MM.1S (cell line): Measurements from ENCODE around the gene LAMA4.

ENCODE experiments used
- DNase-seq: peaks from one replicate; pipeline ENCODE4 v3.0.0-alpha.2; 2015
- H2AFZ ChIP-seq: fragments of 300-600 bp; sonication (generic); 2 replicates; pipeline ENCODE4 v1.6.0; 2016; ENCODE audit warnings: antibody characterized with exemption, low read length
- H3F3A ChIP-seq: fragments of 300-600 bp; sonication (generic); 2 replicates; pipeline ENCODE4 v1.6.1; 2016; ENCODE audit warnings: mild to moderate bottlenecking, antibody characterized with exemption, low read length, moderate library complexity, mixed read lengths; ENCODE audit not compliant: insufficient read depth
- H3K27ac ChIP-seq: fragments of 300-600 bp; sonication (generic); 2 replicates; pipeline ENCODE4 v1.5.1; 2016; ENCODE audit warnings: mild to moderate bottlenecking, low read length
- H3K27me3 ChIP-seq: fragments of 300-600 bp; sonication (generic); replicated peaks from 2 replicates; pipeline ENCODE4 v1.6.0; 2016; ENCODE audit warnings: low read length; ENCODE audit not compliant: insufficient read depth
- H3K36me3 ChIP-seq: fragments of 300-600 bp; sonication (generic); replicated peaks from 2 replicates; pipeline ENCODE4 v1.6.1; 2016; ENCODE audit warnings: mild to moderate bottlenecking, low read length, mixed read lengths; ENCODE audit not compliant: insufficient read depth
- H3K4me1 ChIP-seq: fragments of 300-600 bp; sonication (generic); 2 replicates; pipeline ENCODE4 v1.6.1; 2016; ENCODE audit warnings: low read length, mixed read lengths
- H3K4me2 ChIP-seq: fragments of 300-600 bp; sonication (generic); 2 replicates; pipeline ENCODE4 v1.6.0; 2016; ENCODE audit warnings: low read depth, low read length
- H3K4me3 ChIP-seq: fragments of 300-600 bp; sonication (generic); 2 replicates; pipeline ENCODE4 v1.5.1; 2016; ENCODE audit warnings: low read length, mixed read lengths
- H3K79me2 ChIP-seq: fragments of 300-600 bp; sonication (generic); 2 replicates; pipeline ENCODE4 v1.6.1; 2016; ENCODE audit warnings: mixed run types, low read length, mixed read lengths
- H3K9ac ChIP-seq: fragments of 300-600 bp; sonication (generic); 2 replicates; pipeline ENCODE4 v1.6.1; 2016; ENCODE audit warnings: low read length, mixed read lengths
- H3K9me2 ChIP-seq: fragments of 300-600 bp; sonication (generic); replicated peaks from 2 replicates; pipeline ENCODE4 v1.6.1; 2016; ENCODE audit warnings: mild to moderate bottlenecking, low read length, mixed read lengths; ENCODE audit not compliant: insufficient read depth
- H3K9me3 ChIP-seq: fragments of 300-600 bp; sonication (generic); replicated peaks from 2 replicates; pipeline ENCODE4 v1.6.1; 2016; ENCODE audit warnings: mild to moderate bottlenecking, low read length, mixed read lengths; ENCODE audit not compliant: insufficient read depth
- H4K20me1 ChIP-seq: fragments of 300-600 bp; sonication (generic); 2 replicates; pipeline ENCODE4 v1.6.1; 2016; ENCODE audit warnings: mild to moderate bottlenecking, low read length, moderate library complexity, mixed read lengths; ENCODE audit not compliant: insufficient read depth
- EZH2 ChIP-seq: fragments of 300-600 bp; sonication (generic); optimal IDR thresholded peaks from 2 replicates; pipeline ENCODE3; 2017; ENCODE audit warnings: low read depth, mild to moderate bottlenecking, antibody characterized with exemption, low read length, mixed read lengths
- EZH2phosphoT487 ChIP-seq: fragments of 300-600 bp; sonication (generic); IDR thresholded peaks from 2 replicates; pipeline ENCODE4 v1.6.1; 2018; ENCODE audit warnings: antibody characterized with exemption, low read length
- TF ChIP-seq, protein P1 (sequence below): fragments of 300-600 bp; sonication (generic); IDR thresholded peaks from 2 replicates; pipeline ENCODE4 v1.5.1; 2016; ENCODE audit warnings: antibody characterized with exemption, low read length, mixed read lengths

Gene LAMA4

GRCh38 chr6:112197636-112198035, 56.7 kb downstream of the LAMA4 start:
- Histone ChIP-seq H3K27me3 (no peaks in the 10 kb centered on the region), H3K4me3 (no peak overlapping the region), H3K4me1 (no peaks in the 10 kb centered on the region), H4K20me1 (no peaks in the 10 kb centered on the region), H3K9ac (no peak overlapping the region), H3K36me3 (no peaks in the 10 kb centered on the region), H3K9me2 (no peaks in the 10 kb centered on the region), H3K27ac (no peak overlapping the region), H3K79me2 (no peaks in the 10 kb centered on the region), H3K4me2 (no peak overlapping the region), H3F3A (no peaks in the 10 kb centered on the region), H2AFZ (no peak overlapping the region), H3K9me3 (no peaks in the 10 kb centered on the region)
- DNase-seq, result no peak
- TF ChIP-seq, protein P1, sequence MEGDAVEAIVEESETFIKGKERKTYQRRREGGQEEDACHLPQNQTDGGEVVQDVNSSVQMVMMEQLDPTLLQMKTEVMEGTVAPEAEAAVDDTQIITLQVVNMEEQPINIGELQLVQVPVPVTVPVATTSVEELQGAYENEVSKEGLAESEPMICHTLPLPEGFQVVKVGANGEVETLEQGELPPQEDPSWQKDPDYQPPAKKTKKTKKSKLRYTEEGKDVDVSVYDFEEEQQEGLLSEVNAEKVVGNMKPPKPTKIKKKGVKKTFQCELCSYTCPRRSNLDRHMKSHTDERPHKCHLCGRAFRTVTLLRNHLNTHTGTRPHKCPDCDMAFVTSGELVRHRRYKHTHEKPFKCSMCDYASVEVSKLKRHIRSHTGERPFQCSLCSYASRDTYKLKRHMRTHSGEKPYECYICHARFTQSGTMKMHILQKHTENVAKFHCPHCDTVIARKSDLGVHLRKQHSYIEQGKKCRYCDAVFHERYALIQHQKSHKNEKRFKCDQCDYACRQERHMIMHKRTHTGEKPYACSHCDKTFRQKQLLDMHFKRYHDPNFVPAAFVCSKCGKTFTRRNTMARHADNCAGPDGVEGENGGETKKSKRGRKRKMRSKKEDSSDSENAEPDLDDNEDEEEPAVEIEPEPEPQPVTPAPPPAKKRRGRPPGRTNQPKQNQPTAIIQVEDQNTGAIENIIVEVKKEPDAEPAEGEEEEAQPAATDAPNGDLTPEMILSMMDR, result no peak
- no peak for TF ChIP-seq EZH2
- no peak for TF ChIP-seq EZH2phosphoT487

DNA sequence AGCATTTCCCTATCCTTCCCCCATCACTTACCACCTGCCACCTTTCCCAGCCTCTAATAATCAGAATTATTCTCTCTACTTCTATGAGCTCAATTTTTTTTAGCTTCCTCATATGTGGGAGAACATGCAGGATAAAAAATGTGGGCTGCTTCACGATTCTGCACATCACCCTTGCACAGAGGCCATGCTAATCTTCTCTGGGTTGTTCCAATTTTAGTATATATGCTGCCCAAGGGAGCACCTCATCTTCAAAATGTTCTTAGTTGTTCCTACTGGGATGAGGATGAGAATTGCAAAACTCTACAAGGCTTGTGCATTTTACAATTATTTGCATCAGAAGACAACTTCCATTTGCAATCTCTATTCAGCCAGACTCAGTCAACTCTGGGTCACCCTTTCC, 58.1 kb downstream of the LAMA4 start:
- Histone ChIP-seq H3K36me3 (no peaks in the 10 kb centered on the region), H4K20me1 (no peaks in the 10 kb centered on the region), H3K4me2 (no peak overlapping the region), H2AFZ (no peak overlapping the region), H3K9me2 (no peaks in the 10 kb centered on the region), H3K27ac (no peak overlapping the region), H3K4me3 (no peak overlapping the region), H3K9ac (no peak overlapping the region), H3F3A (no peaks in the 10 kb centered on the region), H3K9me3 (no peaks in the 10 kb centered on the region), H3K27me3 (no peaks in the 10 kb centered on the region), H3K79me2 (no peaks in the 10 kb centered on the region), H3K4me1 (no peaks in the 10 kb centered on the region)
- TF ChIP-seq, protein P1, result no peak
- TF ChIP-seq EZH2 (no peak), EZH2phosphoT487 (no peak)
- DNase-seq, result no peak

DNA sequence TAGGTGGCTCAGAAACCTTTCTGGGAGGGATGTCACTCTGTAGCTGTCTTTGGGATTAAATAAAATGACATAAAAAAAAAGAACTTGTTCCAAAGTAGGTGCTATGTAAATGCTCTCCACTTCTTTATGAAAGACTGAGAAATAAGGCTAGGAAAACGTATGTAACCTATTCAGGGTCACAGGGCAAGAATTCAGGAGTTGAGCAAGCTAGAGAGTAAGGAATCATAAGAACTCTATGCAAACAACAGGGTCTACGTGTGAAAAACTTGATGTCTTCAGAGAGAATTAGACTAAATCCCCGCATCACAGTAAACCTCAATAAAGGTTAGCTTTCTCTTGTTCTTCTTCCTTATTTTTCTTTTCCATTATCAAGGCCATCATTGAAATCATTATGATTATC, 59.2 kb downstream of the LAMA4 start:
- H3K36me3 ChIP-seq, result no peaks in the 10 kb centered on the region
- no peak overlapping the region for H3K4me3 ChIP-seq
- H3F3A ChIP-seq, result no peaks in the 10 kb centered on the region
- no peak for DNase-seq
- H3K4me1 ChIP-seq, result no peaks in the 10 kb centered on the region
- H3K9me2 ChIP-seq, result no peaks in the 10 kb centered on the region
- no peak overlapping the region for H2AFZ ChIP-seq
- no peaks in the 10 kb centered on the region for H3K79me2 ChIP-seq
- no peaks in the 10 kb centered on the region for H3K9me3 ChIP-seq
- TF ChIP-seq, protein P1, result no peak
- no peak for TF ChIP-seq EZH2phosphoT487
- TF ChIP-seq EZH2, result no peak
- no peak overlapping the region for H3K27ac ChIP-seq
- no peaks in the 10 kb centered on the region for H3K27me3 ChIP-seq
- H3K4me2 ChIP-seq, result no peak overlapping the region
- H4K20me1 ChIP-seq, result no peaks in the 10 kb centered on the region
- H3K9ac ChIP-seq, result no peak overlapping the region

DNA sequence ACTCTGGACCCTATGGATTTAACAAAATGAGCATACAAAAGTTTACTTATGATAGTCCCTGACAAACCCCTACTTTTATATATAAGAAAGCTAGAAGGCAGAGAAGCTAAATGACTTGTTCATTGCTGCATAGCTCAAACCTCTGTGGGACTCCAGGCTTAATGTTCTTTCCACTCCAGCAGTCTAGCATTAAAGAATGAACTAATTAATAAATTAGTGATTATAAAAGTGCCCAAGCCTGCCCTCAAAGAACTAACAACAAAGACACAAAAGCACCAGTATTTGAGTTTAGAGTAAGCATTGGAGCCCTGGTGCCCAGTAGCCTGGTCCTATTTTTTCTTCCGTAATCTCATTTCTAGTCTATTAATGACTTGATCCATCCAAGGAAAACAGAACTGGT, 59.9 kb downstream of the LAMA4 start:
- Histone ChIP-seq H3K36me3 (no peaks in the 10 kb centered on the region), H3F3A (no peaks in the 10 kb centered on the region), H3K9ac (no peak overlapping the region), H3K27me3 (no peaks in the 10 kb centered on the region), H2AFZ (no peak overlapping the region), H3K4me2 (no peak overlapping the region), H3K4me3 (no peak overlapping the region), H4K20me1 (no peaks in the 10 kb centered on the region), H3K9me2 (no peaks in the 10 kb centered on the region), H3K79me2 (no peaks in the 10 kb centered on the region), H3K9me3 (no peaks in the 10 kb centered on the region), H3K4me1 (no peaks in the 10 kb centered on the region), H3K27ac (no peak overlapping the region)
- no peak for TF ChIP-seq EZH2
- TF ChIP-seq, protein P1, result no peak
- TF ChIP-seq EZH2phosphoT487, result no peak
- no peak for DNase-seq
